OCI-M1 (cell line): ENCODE measurements around the gene C10orf71.

Experiments used
- DNase-seq: peaks from one replicate; lab custom pipeline; 2025; lab: John Stamatoyannopoulos, UW

The C10orf71 gene

GRCh38 chr10:49318755-49319154 is 19.8 kb downstream of the C10orf71 start:
- DNase-seq = no peak

GRCh38 chr10:49319206-49319605 is 20.2 kb downstream of the C10orf71 start:
- no peak for DNase-seq

- no peak for DNase-seq
Observed at GRCh38 chr10:49320191-49320590, 21.2 kb downstream of the C10orf71 start.

GRCh38 chr10:49321021-49321420 is 22.1 kb downstream of the C10orf71 start:
- no peak for DNase-seq

GRCh38 chr10:49322371-49323170 is 23.6 kb downstream of the C10orf71 start:
- no peak for DNase-seq

GRCh38 chr10:49323171-49323895 is 24.4 kb downstream of the C10orf71 start:
- DNase-seq = no peak

- no peak for DNase-seq
Observed at GRCh38 chr10:49323896-49324270, 24.9 kb downstream of the C10orf71 start.

GRCh38 chr10:49324711-49325110 is 25.7 kb downstream of the C10orf71 start:
- peak; percentile 10 for DNase-seq

GRCh38 chr10:49325131-49325915 is 26.4 kb downstream of the C10orf71 start:
- no peak for DNase-seq

GRCh38 chr10:49325916-49326783 is 27.2 kb downstream of the C10orf71 start:
- no peak for DNase-seq

GRCh38 chr10:49327036-49327813 is 28.3 kb downstream of the C10orf71 start:
- no peak for DNase-seq

GRCh38 chr10:49328401-49329145 is 29.6 kb downstream of the C10orf71 start:
- DNase-seq = no peak

- DNase-seq = no peak
Observed at GRCh38 chr10:49329146-49329505, 30.2 kb downstream of the C10orf71 start.

- no peak for DNase-seq
Observed at GRCh38 chr10:49330127-49330665, 31.2 kb downstream of the C10orf71 start.

- DNase-seq = no peak
Observed at GRCh38 chr10:49331431-49331830, 32.5 kb downstream of the C10orf71 start.

- DNase-seq = no peak
Observed at GRCh38 chr10:49332333-49332732, 33.4 kb downstream of the C10orf71 start.

GRCh38 chr10:49332768-49333167 is 33.8 kb downstream of the C10orf71 start:
- no peak for DNase-seq

GRCh38 chr10:49333192-49333591 is 34.2 kb downstream of the C10orf71 start:
- DNase-seq = no peak

GRCh38 chr10:49334964-49335363 is 36.0 kb downstream of the C10orf71 start:
- no peak for DNase-seq
